Cardiac fibroblast (primary cell): ENCODE results near the gene EEFSEC.

Source experiments
- DNase-seq, 2 donors: peaks; one replicate each; pipeline versions ENCODE4 v3.0.0 to v3.0.0-alpha.2; 2010; ENCODE audit warnings: low read depth in 2 of 2
- H3K4me3 ChIP-seq, 2 donors: replicated peaks in 1 of 2; 1 replicate in 1 of 2; 2 replicates in 1 of 2; pipeline ENCODE4 v1.5.1; 2011; ENCODE audit warnings: low read depth in 2 of 2, low read length in 2 of 2, mild to moderate bottlenecking in 2 of 2, moderate library complexity in 1 of 2
- TF ChIP-seq, protein P1 (sequence below): IDR thresholded peaks from one replicate; pipeline ENCODE4 v1.5.1; 2011; ENCODE audit warnings: low read depth, mild to moderate bottlenecking, low read length, inconsistent platforms

The EEFSEC gene

DNA sequence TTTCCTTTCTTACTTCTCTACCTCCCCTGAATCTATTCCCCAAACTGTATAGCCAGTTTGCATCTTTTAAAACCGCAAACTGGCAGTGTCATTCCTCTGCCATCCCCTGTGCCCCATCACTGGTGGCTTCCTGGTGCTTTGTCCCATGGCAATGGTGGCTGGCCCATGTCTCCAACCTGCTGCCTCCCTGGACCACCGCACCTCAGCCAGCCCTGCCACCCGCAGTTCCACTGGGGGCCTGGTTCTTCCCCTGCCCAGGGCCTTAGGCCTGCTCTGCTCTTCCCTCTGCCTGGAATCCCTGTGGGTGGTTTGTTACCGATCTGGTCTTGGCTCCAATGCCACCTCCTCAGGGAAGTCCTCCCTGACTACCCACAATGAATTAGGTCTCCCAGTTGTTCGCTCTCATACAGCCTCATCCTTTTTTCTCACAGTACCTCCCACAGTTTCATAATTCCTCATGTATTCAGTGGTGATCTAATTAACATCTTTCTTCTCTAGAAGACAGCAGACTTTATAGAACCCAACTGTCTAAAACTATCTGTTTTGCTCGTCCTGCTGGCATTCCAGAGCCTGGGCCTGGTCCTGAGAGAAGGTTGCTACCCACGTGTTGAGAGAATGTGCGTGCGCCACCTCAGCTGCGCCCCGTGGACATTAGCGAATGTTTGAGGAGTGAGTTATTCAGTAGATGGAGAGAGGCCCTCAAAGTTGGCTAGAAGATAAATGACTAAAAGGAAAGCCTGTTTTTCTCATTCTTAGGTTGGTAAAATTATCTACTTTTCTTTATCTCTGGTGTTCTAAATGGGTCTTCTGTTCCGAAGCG lies 183.3 kb downstream of the EEFSEC start:
- no peak overlapping the region for H3K4me3 ChIP-seq
- TF ChIP-seq, protein P1, sequence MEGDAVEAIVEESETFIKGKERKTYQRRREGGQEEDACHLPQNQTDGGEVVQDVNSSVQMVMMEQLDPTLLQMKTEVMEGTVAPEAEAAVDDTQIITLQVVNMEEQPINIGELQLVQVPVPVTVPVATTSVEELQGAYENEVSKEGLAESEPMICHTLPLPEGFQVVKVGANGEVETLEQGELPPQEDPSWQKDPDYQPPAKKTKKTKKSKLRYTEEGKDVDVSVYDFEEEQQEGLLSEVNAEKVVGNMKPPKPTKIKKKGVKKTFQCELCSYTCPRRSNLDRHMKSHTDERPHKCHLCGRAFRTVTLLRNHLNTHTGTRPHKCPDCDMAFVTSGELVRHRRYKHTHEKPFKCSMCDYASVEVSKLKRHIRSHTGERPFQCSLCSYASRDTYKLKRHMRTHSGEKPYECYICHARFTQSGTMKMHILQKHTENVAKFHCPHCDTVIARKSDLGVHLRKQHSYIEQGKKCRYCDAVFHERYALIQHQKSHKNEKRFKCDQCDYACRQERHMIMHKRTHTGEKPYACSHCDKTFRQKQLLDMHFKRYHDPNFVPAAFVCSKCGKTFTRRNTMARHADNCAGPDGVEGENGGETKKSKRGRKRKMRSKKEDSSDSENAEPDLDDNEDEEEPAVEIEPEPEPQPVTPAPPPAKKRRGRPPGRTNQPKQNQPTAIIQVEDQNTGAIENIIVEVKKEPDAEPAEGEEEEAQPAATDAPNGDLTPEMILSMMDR, result no peak
- no peak for DNase-seq

DNA sequence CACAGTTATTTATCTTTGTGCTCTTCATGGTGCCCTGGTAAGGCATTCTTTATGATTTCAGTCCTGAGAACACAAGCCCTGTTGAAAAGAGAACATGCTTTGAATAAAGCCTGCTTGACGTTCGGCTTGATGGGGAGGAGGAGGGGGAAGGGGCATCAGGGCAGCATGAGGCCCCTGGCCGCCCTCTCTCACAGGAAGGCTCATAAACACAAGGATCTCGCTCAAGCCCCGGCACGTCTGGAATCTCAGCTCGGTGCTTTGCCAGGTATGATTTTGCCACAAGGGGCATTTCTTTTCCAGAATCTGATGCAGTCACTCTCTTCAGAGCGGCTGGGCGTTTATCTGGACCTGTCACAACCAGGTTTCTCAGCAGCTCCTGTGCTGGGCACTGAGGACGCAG lies 184.0 kb downstream of the EEFSEC start:
- DNase-seq, result no peak
- H3K4me3 ChIP-seq, result no peak overlapping the region
- TF ChIP-seq, protein P1, result no peak

DNA sequence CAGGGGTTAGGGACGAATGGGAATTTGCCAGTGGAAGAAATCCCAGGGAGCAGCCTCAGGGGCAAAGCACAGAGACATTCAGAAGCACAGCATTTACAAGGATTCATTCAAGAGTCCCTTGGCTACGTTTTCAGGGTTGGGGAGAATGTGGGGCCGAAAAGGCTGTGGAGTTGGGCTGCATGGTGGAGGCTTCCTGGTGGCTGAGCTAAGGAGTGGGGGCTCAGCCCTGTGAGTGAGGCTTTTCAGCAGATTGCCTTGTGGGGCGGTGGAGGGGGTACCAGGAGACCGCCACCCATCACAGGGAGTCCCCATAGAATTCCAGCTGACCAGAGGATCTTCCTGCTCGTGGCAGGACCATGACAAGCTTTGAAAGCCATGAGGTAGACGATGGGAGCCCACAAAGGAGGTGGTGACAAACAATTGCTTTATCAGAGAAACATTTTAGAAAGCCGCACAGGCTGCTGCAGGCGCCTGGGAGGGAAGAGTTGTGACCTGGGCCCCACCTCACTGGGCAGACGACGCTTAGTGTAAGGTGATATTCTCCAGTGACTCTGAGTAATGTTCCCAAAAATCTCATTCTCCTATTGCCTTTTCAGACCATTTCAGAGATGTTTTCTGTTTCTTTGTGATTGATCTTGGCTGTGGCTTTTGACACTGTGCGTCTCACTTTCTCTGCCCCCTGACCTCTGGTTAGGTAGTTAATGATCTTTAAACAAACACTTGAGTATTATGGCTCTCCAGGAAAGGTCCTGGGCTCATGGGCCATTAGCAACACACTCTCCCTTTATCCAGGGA lies 185.5 kb downstream of the EEFSEC start:
- DNase-seq, result no peak
- no peak overlapping the region for H3K4me3 ChIP-seq
- TF ChIP-seq, protein P1, result no peak

DNA sequence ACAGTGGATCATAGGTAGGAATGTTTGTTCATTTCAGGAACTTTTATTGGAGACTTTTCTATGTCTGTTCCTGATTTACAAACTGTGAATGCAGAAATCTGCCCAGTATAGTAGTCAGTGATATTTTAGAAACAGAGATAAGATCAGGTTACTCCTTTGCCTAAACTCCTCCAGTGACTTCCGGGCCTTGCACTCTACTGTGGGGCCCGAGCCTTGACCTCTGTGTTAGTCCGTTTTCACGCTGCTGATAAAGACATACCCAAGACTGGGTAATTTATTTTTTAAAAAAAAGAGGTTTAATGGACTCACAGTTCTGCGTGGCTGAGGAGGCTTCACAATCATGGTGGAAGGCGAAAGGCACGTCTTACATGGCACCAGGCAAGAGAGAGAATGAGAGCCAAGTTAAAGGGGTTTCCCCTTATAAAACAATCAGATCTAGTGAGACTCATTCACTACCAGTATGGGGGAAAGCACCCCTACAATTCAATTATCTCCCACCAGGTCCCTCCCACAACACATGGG lies 186.3 kb downstream of the EEFSEC start:
- H3K4me3 ChIP-seq, result no peak overlapping the region
- TF ChIP-seq, protein P1, result no peak
- DNase-seq, result no peak

DNA sequence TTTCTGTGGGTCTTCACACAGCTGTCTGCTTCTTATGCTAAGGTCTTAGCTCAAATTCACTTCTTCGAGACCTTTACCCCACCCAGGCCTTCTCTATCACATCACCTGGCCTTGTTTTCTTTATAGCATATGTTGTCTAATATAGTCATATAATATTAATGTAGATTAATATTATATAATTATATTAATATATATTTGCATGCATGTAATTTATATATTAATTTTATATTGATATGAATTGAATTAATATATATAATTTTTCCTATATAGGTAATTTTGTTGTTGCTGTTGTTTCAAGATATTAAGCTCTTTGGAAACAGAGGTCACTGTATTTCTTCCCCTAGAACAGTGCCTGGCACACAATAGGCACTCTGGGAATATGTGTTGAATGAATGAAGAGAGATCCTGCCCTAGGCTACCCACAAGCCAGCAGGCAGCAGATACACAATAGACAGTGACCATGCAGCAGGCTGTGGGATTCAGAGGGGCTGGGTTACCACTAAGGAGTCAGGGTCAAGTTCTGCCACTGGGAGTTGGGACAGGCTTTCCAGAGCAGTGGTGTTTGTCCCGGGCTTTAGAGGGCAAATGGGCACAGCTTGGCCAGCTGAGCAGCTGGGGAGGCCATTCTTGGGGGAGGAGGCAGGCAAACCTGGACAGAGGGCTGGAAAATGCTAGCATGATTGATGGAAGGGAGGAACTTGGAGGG lies 187.1 kb downstream of the EEFSEC start:
- no peak for DNase-seq
- TF ChIP-seq, protein P1, result no peak
- no peak overlapping the region for H3K4me3 ChIP-seq

DNA sequence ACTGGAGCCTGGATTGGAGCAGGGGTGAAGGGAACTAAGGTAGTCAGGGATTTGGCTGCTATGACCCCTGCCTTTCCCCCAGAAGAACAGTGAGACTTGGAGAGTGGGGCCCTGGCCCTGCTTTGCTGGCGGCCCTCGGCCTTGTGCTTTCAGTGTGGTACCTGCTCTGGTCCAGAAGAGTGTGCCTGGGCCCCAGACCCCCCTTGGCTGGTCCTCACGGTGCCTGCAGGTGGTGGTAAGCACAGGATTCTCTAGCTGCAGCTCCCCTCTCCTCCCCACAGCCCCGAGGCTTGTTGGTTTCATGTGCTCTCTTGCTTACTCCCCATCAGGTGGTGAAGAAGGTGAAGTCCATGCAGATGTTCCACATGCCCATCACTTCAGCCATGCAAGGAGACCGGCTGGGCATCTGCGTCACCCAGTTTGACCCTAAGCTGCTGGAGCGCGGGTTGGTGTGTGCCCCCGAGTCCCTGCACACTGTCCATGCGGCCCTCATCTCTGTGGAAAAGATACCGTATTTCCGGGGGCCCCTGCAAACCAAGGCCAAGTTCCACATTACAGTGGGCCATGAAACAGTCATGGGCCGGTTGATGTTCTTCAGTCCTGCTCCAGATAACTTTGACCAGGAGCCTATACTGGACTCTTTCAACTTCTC lies 187.7 kb downstream of the EEFSEC start:
- DNase-seq, result no peak
- no peak overlapping the region for H3K4me3 ChIP-seq
- TF ChIP-seq, protein P1, result no peak
